HFFc6 (cell line): Measurements from ENCODE around the gene C2orf15. TPM values are rescaled to one million over a fixed set of nuclear protein-coding genes. Genes with fewer than 3 reads are reported as not detected.

ENCODE experiments used
- DNase-seq: peaks from one replicate; pipeline ENCODE4 v3.0.0-alpha.2; 2018
- H3K27ac Mint-ChIP-seq: 2 replicates; pipeline ENCODE4 v1.8.0; 2020; ENCODE audit warnings: mild to moderate bottlenecking, mixed read lengths
- H3K27me3 Mint-ChIP-seq: 2 replicates; pipeline ENCODE4 v1.8.0; 2021; ENCODE audit warnings: mild to moderate bottlenecking, moderate library complexity, mixed read lengths; ENCODE audit not compliant: insufficient read depth
- H3K36me3 Mint-ChIP-seq: 2 replicates; pipeline ENCODE4 v1.8.0; 2021; ENCODE audit warnings: low read depth, mixed read lengths
- H3K4me1 Mint-ChIP-seq: 2 replicates; pipeline ENCODE4 v1.8.0; 2020; ENCODE audit warnings: low read depth, mixed read lengths
- H3K4me3 Mint-ChIP-seq: 2 replicates; pipeline ENCODE4 v1.8.0; 2020; ENCODE audit warnings: mild to moderate bottlenecking, moderate library complexity, mixed read lengths
- H3K9me3 Mint-ChIP-seq: 2 replicates; pipeline ENCODE4 v1.8.0; 2020; ENCODE audit warnings: mild to moderate bottlenecking, mixed read lengths
- long read RNA-seq: library from polyadenylated mRNA; unstranded; transcript quantifications from one replicate; pipeline ENCODE4 v2.0.0, GENCODE V29; 2019
- total RNA-seq, 6 experiments: library from RNA; stranded (reverse); fragmentation: NEBNext Ultra II Directional; extraction: Animal tissue kit (Norgen Biotek cat#: 25700); gene quantifications; 2 replicates in 1 of 6; 3 replicates in 5 of 6; pipeline ENCODE4 v1.2.3, GENCODE V29; 2021
- TF ChIP-seq, protein P1 (sequence below): fragments of 200-600 bp; sonication (generic); IDR thresholded peaks from 2 replicates; pipeline ENCODE4 v1.5.0; 2021; ENCODE audit warnings: antibody characterized with exemption, mild to moderate bottlenecking

Gene C2orf15, protein sequence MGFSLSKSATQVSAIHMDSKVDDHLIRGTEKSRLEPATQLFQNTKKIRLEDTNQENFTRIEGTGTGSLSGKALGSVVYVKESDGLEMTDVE
- total RNA-seq: not detected
- long read RNA-seq: 0 reads

GRCh38 chr2:99141110-99142108 is at the start of gene C2orf15:
C2orf15 (plus strand) TSS chr2:99141707; CDS start chr2:99150559, 8,852 bp downstream.
- no peaks in the 10 kb centered on the region for H3K9me3 Mint-ChIP-seq
- peak within 1 kb of the TSS; percentile 32 for H3K27ac Mint-ChIP-seq
- H3K36me3 Mint-ChIP-seq: no peaks in the 10 kb centered on the region
- H3K4me1 Mint-ChIP-seq: peaks cover 9% of the 10 kb centered on the region; the same call in 1 of the 2 replicates
- H3K27me3 Mint-ChIP-seq: peaks cover 11% of the 10 kb centered on the region
- H3K4me3 Mint-ChIP-seq: peak within 1 kb of the TSS; percentile 93
- DNase-seq: peak; percentile 58
- TF ChIP-seq, protein P1, sequence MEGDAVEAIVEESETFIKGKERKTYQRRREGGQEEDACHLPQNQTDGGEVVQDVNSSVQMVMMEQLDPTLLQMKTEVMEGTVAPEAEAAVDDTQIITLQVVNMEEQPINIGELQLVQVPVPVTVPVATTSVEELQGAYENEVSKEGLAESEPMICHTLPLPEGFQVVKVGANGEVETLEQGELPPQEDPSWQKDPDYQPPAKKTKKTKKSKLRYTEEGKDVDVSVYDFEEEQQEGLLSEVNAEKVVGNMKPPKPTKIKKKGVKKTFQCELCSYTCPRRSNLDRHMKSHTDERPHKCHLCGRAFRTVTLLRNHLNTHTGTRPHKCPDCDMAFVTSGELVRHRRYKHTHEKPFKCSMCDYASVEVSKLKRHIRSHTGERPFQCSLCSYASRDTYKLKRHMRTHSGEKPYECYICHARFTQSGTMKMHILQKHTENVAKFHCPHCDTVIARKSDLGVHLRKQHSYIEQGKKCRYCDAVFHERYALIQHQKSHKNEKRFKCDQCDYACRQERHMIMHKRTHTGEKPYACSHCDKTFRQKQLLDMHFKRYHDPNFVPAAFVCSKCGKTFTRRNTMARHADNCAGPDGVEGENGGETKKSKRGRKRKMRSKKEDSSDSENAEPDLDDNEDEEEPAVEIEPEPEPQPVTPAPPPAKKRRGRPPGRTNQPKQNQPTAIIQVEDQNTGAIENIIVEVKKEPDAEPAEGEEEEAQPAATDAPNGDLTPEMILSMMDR: no peak

DNA sequence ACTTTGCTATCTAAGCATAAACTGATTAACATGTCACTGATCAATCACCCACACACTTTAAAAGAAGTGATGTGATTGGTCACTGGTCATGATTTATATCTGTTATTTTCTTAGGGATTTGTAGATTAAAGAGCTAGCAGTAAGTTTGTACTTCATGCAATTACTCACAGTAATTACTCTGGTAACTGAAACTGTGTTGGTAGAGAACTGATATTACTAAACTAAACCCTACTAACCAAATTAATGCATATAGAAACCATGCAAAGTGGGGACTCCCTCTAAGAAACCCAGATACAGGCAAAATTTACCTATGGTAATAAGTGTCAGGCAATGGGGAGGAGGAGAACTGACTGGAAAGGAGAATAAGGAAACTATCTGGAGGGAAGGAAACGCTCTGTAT is 44.8 kb upstream of the C2orf15 start:
- no peaks in the 10 kb centered on the region for H3K4me1 Mint-ChIP-seq
- 0 out of 2 replicates have a peak, but pooled peaks cover 12% of the 10 kb centered on the region for H3K36me3 Mint-ChIP-seq
- peaks cover 5% of the 10 kb centered on the region; the same call in 1 of the 2 replicates for H3K27me3 Mint-ChIP-seq
- TF ChIP-seq, protein P1: no peak
- no peak overlapping the region for H3K27ac Mint-ChIP-seq
- no peak overlapping the region for H3K4me3 Mint-ChIP-seq
- no peak for DNase-seq
- peaks cover 18% of the 10 kb centered on the region; the same call in 1 of the 2 replicates for H3K9me3 Mint-ChIP-seq

DNA sequence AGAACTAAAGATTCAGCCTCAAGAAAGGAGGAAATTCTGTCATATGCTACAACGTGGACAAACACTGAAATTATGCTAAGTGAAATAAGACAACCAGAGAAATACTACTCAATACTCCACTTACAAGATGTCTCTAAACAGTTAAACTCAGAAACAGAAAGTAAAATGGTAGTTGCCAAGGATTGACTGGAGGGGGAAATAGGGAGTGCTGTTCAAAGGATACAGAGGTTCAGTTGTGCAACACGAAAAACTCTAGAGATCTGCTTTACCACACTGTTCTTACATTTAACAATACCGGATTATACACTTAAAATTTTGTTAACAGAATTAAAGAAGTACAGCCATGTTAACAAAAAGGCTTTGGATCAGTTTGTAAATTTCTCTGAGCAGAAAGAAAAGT is 39.8 kb upstream of the C2orf15 start:
- H3K27ac Mint-ChIP-seq: no peak overlapping the region
- peak overlapping the region; percentile 35; the same call in 1 of the 2 replicates for H3K4me3 Mint-ChIP-seq
- no peaks in the 10 kb centered on the region for H3K9me3 Mint-ChIP-seq

DNA sequence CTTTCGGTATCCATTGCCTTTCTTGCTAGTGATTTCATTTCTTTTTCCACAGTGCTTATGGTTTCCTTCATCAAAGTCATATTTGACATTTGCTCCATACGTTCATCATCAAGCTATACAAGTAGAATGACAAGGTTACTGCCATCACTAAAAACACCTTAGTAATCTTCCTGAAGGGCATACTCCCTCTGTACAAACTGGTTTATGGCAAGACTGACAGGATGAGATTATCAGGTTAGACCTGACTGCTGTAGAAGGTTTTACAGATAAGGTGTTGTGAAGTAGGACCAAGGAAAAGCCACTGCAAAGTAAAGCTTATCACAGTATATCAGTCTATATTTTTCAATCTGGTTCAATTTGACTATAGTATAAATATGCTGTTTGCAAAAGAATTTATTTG is 37.5 kb upstream of the C2orf15 start:
- H3K27ac Mint-ChIP-seq: no peak overlapping the region
- H3K4me3 Mint-ChIP-seq: no peak overlapping the region
- H3K4me1 Mint-ChIP-seq: no peaks in the 10 kb centered on the region
- H3K36me3 Mint-ChIP-seq: no peaks in the 10 kb centered on the region
- H3K9me3 Mint-ChIP-seq: no peaks in the 10 kb centered on the region
- no peak for DNase-seq
- peaks cover 2% of the 10 kb centered on the region; the same call in 1 of the 2 replicates for H3K27me3 Mint-ChIP-seq
- TF ChIP-seq, protein P1: no peak

More for the DNA sequence above, 39.8 kb upstream of the C2orf15 start:
- DNase-seq: no peak
- no peaks in the 10 kb centered on the region for H3K4me1 Mint-ChIP-seq
- H3K36me3 Mint-ChIP-seq: no peaks in the 10 kb centered on the region
- H3K27me3 Mint-ChIP-seq: peaks cover 2% of the 10 kb centered on the region; the same call in 1 of the 2 replicates
- TF ChIP-seq, protein P1: 0 out of 2 replicates have a peak, but pooled peaks have one; percentile 8

- Mint-ChIP-seq H3K27me3 (peaks cover 4% of the 10 kb centered on the region; the same call in 1 of the 2 replicates), H3K4me1 (no peaks in the 10 kb centered on the region), H3K4me3 (no peak overlapping the region), H3K9me3 (no peaks in the 10 kb centered on the region), H3K27ac (no peak overlapping the region), H3K36me3 (no peaks in the 10 kb centered on the region)
- no peak for DNase-seq
- TF ChIP-seq, protein P1: no peak
These were observed 34.6 kb upstream of the C2orf15 start for GRCh38 chr2:99106913-99107312.
